SIG-M5 treated with dmso at 0.1 percent for 504 hours (cell line): ENCODE measurements around the gene IFT57.

Experiments
- DNase-seq: peaks from one replicate; lab custom pipeline; 2025; ENCODE audit not compliant: unreplicated experiment; lab: John Stamatoyannopoulos, UW

The IFT57 gene

GRCh38 chr3:108127301-108127988, 94.8 kb downstream of the IFT57 start:
- DNase-seq, result no peak

GRCh38 chr3:108126348-108126747, 95.9 kb downstream of the IFT57 start:
- no peak for DNase-seq

- peak; percentile 6 for DNase-seq
These were observed 96.6 kb downstream of the IFT57 start for GRCh38 chr3:108125550-108126071.

DNA sequence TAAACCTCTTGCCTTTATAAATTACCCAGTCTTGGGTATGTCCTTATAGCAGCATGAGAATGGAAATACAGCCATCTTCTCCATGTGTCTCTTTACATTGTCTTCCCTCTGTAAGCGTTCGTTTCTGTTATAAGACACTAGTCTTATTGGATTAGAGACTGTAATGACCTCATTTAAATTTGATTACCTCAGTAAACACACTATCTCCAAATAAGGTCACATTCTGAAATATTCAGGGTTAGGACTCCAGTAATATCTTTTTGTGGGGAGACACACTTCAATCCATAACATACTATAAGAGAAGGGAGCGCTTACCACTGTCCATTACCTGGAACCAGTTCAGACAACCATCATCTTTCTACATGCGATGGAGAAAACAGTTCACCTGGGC, 97.1 kb downstream of the IFT57 start:
- no peak for DNase-seq

- peak; percentile 80 for DNase-seq
These were observed 97.7 kb downstream of the IFT57 start for GRCh38 chr3:108124337-108125152.

- no peak for DNase-seq
These were observed 98.9 kb downstream of the IFT57 start for GRCh38 chr3:108123326-108123725.

DNA sequence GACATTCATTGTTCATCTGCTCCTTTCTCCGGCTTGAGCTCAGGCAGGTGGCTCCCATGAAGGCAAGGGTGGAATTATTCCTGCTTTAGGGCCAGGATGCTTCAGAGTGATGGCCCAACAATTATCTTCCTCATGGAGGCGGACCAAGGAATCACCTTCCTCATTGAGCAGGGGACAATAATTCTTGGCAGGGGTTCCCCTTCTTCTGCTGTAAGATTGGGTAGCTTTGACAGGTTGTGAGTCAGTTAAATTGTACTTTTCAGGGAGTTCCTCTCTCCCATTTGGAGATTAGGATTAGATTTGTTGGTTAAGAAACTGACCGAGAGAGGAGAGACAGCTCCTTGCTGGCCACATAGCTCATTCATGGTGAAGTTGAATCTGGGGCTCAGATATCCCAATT, 99.9 kb downstream of the IFT57 start:
- DNase-seq, result no peak

DNA sequence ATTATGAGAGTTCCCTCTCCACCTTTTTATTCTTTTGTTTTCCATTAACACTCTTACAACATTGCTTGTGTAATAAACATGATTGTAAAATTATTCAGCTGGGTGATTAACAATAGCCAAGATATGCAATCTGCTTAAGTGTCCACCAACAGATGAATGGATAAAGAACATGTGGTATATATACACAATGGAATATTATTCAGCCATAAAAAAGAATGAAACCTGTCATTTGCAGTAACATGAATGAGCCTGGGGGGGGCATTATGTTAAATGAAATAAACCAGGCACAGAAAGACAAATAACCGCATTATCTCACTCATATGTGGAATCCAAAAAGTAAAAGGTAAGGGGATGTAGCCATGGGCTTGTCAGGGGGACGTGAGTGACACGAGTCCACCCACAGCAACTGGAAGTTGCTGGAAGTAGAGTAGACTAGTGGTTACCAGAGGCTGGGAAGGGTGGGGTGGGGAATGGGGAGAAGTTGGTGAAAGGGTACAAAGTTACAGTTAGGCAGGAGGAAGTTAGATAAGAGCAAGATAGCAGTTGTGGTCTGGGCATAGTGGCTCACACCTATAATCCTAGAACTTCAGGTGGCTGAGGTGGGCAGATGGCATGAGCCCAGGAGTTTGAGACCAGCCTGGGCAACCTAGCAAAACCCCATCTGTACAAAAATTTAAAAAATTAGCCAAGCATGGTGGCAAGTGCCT, 102.7 kb downstream of the IFT57 start:
- no peak for DNase-seq

DNA sequence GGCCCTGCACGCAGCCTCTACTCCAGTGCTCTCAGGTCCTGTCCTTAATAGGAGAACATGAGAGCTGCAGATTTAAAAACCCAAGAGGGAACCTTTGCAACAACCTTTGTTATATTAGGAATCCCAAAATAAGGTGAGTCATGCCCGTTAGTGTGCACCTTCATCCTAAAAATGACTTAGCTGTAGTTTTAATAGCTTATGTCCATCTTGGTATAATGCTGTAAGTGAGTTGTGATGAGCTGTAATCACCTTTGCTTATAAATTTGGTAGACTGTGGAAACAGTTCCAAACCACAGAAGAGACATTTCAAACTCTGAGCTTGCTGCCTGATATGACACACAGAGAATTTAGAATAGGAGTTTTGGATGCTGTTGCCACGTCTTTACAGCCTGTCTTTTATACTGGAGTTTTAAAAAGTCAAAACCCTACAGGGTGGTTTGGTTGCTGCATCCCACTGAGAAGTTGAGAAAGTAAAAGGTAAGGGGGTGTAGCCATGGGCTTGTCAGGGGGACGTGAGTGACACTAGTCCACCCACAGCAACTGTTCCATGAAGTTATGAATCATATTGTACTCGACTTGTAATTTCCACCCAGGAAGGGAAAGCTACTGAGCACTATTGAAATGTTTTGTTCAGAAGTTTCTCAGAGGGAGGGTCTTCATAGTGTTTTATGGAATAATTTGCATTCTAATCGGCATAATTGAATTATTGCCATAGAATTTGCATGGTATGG, 104.0 kb downstream of the IFT57 start:
- DNase-seq, result no peak

DNA sequence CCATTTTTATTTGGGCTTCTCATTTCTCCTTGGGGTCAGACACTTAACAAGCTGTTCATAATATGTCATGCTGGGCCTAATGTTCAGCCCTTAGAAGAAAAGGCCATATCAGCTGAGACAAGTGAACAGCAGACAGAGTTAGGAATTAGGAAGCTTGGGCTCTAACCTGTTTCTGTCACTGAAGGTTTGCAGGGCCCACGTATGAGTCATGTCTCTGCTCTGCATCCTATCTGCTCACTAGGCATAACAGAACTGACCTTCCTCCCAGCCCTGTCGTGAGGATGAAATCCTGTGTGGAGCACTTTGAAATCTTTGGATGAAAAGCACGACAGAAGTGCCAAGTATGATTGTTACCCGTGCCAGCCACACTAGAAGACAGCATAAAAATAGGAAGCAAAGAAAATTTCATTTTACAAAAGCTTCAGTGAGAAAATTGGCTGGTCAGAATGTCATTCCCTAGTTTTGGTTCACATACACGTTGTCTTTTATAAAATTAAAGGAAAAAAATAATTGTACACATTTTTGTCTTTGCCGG, 104.9 kb downstream of the IFT57 start:
- no peak for DNase-seq

DNA sequence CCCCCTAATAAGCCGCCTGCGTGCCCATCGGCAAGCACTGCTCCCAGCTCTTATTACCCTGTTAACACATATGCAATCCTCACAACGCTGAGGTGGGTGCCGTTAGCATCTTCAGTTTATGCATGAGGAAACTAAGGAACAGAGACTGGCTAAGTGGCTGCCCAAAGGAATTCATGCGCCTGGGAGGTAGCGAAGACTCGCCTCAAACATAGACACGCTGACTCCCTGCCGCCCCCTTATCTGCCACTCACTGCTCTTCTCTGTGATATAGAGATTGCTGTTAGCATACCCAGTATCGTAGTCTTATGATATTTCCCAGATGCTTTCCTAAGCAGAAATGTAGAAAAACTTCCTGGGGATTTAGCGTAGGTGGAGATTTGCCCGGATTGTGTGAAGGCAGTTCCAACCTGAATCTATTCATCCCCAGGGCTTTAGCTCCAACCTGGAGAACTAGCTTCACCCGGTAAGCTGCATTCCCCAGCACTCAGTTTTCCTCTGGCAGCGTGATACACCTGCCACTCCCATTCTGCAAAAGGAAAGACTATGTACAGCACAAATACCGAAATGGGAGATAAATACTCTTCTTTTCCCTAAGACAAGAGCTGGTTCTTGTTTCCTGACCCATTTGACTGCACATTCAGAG, 107.7 kb downstream of the IFT57 start:
- no peak for DNase-seq

GRCh38 chr3:108113975-108114374, 108.2 kb downstream of the IFT57 start:
- no peak for DNase-seq

DNA sequence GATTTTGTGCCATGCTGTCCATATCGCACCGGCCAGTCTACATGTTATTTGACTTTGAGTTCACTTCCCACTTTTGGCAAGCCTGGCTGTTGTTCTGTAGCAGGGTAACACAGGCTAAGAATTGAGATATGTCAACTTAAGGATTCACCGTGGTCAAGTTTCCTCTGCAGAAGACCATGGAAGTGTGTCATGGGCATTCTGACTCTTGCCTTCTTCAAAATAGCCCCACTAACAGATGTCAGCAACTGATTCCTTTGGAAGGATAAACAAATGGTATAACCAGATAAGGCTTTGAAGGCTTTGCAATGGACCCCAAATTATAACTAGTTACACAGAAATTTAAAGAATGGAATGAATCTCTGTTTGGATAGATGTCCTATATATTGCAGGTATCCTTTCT, 111.3 kb downstream of the IFT57 start:
- no peak for DNase-seq
